K562 (cell line): ENCODE results near the gene UCHL5. TPM values are rescaled to one million over a fixed set of nuclear protein-coding genes. Genes with fewer than 3 reads are reported as not detected.

ENCODE experiments used
- ARNT ChIP-seq, 2 experiments: fragments of 450-650 bp; IDR thresholded peaks; 2 replicates each; pipeline ENCODE4 v1.6.1; 2016; ENCODE audit warnings: mild to moderate bottlenecking in 1 of 2
- BCOR ChIP-seq: fragments of 450-650 bp; IDR thresholded peaks from 2 replicates; pipeline ENCODE4 v1.6.1; 2016
- CBFA2T2 ChIP-seq: fragments of 450-650 bp; conservative IDR thresholded peaks from 2 replicates; pipeline ENCODE4 v1.6.1; 2017; ENCODE audit warnings: mild to moderate bottlenecking
- CREB1 ChIP-seq, 2 experiments: sonication (generic) in 1 of 2; formaldehyde crosslinking in 1 of 2; IDR thresholded peaks; 2 replicates each; pipeline versions ENCODE4 v1.6.1 to v1.8.0; 2012 to 2022; ENCODE audit warnings: inconsistent platforms in 1 of 2, mild to moderate bottlenecking in 1 of 2, missing genetic modification reagents in 1 of 2, moderate library complexity in 1 of 2
- DLX4 ChIP-seq: fragments of 250-450 bp; sonication (Bioruptor Pico); IDR thresholded peaks from 2 replicates; pipeline ENCODE4 v1.6.1; 2021; ENCODE audit warnings: mild to moderate bottlenecking
- FOXO4 ChIP-seq: fragments of 450-650 bp; formaldehyde crosslinking; IDR thresholded peaks from 2 replicates; pipeline ENCODE4 v1.4.0; 2020; ENCODE audit warnings: mild to moderate bottlenecking, moderate library complexity
- KLF10 ChIP-seq: fragments of 250-450 bp; sonication (Bioruptor Pico); IDR thresholded peaks from 2 replicates; pipeline ENCODE4 v1.6.1; 2021; ENCODE audit warnings: matching md5 sums
- KLF6 ChIP-seq: fragments of 250-450 bp; sonication (Bioruptor Pico); IDR thresholded peaks from 2 replicates; pipeline ENCODE4 v1.4.0; 2020; ENCODE audit warnings: mild to moderate bottlenecking, moderate library complexity, borderline replicate concordance
- MEIS2 ChIP-seq: fragments of 450-650 bp; IDR thresholded peaks from 2 replicates; pipeline ENCODE4 v1.6.1; 2014; ENCODE audit warnings: mild to moderate bottlenecking; ENCODE audit not compliant: partially characterized antibody
- MTA3 ChIP-seq: fragments of 450-650 bp; formaldehyde crosslinking; IDR thresholded peaks from 2 replicates; pipeline ENCODE4 v1.6.1; 2017; ENCODE audit warnings: mild to moderate bottlenecking, borderline replicate concordance
- MXI1 ChIP-seq: IDR thresholded peaks from 2 replicates; pipeline ENCODE4 v1.6.1; 2011; ENCODE audit warnings: low read depth, mild to moderate bottlenecking, improper control_type of control experiment, low read length
- OTX1 ChIP-seq: fragments of 450-650 bp; formaldehyde crosslinking; IDR thresholded peaks from 2 replicates; pipeline ENCODE4 v1.4.0; 2022; ENCODE audit warnings: mild to moderate bottlenecking
- POLR3A ChIP-seq: IDR thresholded peaks from 2 replicates; pipeline ENCODE4 v1.6.1; 2011; ENCODE audit warnings: borderline replicate concordance, mild to moderate bottlenecking, moderate library complexity; ENCODE audit not compliant: insufficient read length, insufficient read depth; ENCODE audit errors: extremely low read depth
- PRPF4 ChIP-seq: fragments of 200-400 bp; formaldehyde crosslinking; IDR thresholded peaks from one replicate; pipeline ENCODE4 v1.6.1; 2017; ENCODE audit warnings: low read length, low read depth, mild to moderate bottlenecking; ENCODE audit not compliant: insufficient read depth, poor library complexity, severe bottlenecking
- PYGO2 ChIP-seq: fragments of 450-650 bp; IDR thresholded peaks from 2 replicates; pipeline ENCODE4 v1.6.1; 2016; ENCODE audit warnings: mild to moderate bottlenecking, missing genetic modification characterization, moderate library complexity, missing compliant biosample characterization
- STAT5B ChIP-seq: fragments of 250-450 bp; sonication (Bioruptor Pico); IDR thresholded peaks from 2 replicates; pipeline ENCODE4 v1.8.0; 2021; ENCODE audit warnings: mild to moderate bottlenecking, inconsistent platforms
- TRIM24 ChIP-seq, 2 experiments: fragments of 450-650 bp; IDR thresholded peaks; 2 replicates each; pipeline ENCODE4 v1.6.1; 2016
- ZNF140 ChIP-seq: fragments of 250-450 bp; sonication (Bioruptor Pico); IDR thresholded peaks from 2 replicates; pipeline ENCODE4 v1.8.0; 2021; ENCODE audit warnings: moderate library complexity, mild to moderate bottlenecking, inconsistent platforms
- ZNF282 ChIP-seq: sonication (generic); formaldehyde crosslinking; IDR thresholded peaks from 2 replicates; pipeline ENCODE4 v1.8.1; 2023; ENCODE audit warnings: missing genetic modification reagents
- ZNF41 ChIP-seq: fragments of 250-450 bp; sonication (Bioruptor Pico); conservative IDR thresholded peaks from 2 replicates; pipeline ENCODE4 v1.4.0; 2020; ENCODE audit warnings: mild to moderate bottlenecking
- ZNF76 ChIP-seq: fragments of 250-450 bp; sonication (Bioruptor Pico); IDR thresholded peaks from 2 replicates; pipeline ENCODE4 v1.4.0; 2020; ENCODE audit warnings: mild to moderate bottlenecking, moderate library complexity, borderline replicate concordance
- polyA plus RNA-seq, 8 experiments: library from polyadenylated mRNA; depleted of rRNA in 4 of 8; stranded (reverse) in 5 of 8; unstranded in 3 of 8; fragments of >200 nt; fragmentation: Nextera tagmentation in 2 of 8; fragmentation: Illumina TruSeq in 1 of 8; extraction: Ambion mirVana in 2 of 8; extraction: Trizol in 1 of 8; gene quantifications; 2 replicates each; pipeline versions ENCODE4 v1.2.1 to v1.2.3, GENCODE V29; 2011 to 2014; ENCODE audit warnings: inconsistent platforms in 1 of 8, missing spikeins in 1 of 8
- total RNA-seq, 7 experiments: library from RNA; depleted of rRNA in 6 of 7; stranded (reverse); fragments of >200 nt in 6 of 7; fragmentation: Illumina TruSeq in 2 of 7; extraction: Trizol in 2 of 7; gene quantifications; 2 replicates each; pipeline versions ENCODE4 v1.2.1 to v1.2.3, GENCODE V29; 2011 to 2021; ENCODE audit warnings: low replicate concordance in 1 of 7
- TF ChIP-seq, protein P1 (sequence below): fragments of 450-650 bp; IDR thresholded peaks from 2 replicates; pipeline ENCODE4 v1.6.1; 2016; ENCODE audit warnings: mild to moderate bottlenecking

Gene UCHL5
- total and polyA plus RNA-seq, 9 of the 15 experiments (the other 6 are each of a cell fraction or from before 2014, with no cell fraction given): 61.0 to 206 (median 122) TPM

GRCh38 chr1:193104907-193105820 is 46.0 kb upstream of the UCHL5 start, which contains the start of gene GLRX2 (continued):
- no peak for TF ChIP-seq OTX1 (CRISPR knock-in tag)
- no peak for TF ChIP-seq MEIS2
- no peak for TF ChIP-seq TRIM24 (IDR thresholded peaks at IDR 0.05)
- TF ChIP-seq KLF6 (CRISPR knock-in tag): peak; percentile 30; the same call in 1 of the 2 replicates
- TF ChIP-seq DLX4 (CRISPR knock-in tag): no peak
- no peak; the same call in 1 of the 2 replicates for TF ChIP-seq ZNF76 (CRISPR knock-in tag)
- no peak for TF ChIP-seq POLR3A
- TF ChIP-seq ZNF282: peak; percentile 79; the same call in 1 of the 2 replicates
- no peak for TF ChIP-seq PYGO2 (tag)
- no peak for TF ChIP-seq KLF10
- TF ChIP-seq, protein P1, sequence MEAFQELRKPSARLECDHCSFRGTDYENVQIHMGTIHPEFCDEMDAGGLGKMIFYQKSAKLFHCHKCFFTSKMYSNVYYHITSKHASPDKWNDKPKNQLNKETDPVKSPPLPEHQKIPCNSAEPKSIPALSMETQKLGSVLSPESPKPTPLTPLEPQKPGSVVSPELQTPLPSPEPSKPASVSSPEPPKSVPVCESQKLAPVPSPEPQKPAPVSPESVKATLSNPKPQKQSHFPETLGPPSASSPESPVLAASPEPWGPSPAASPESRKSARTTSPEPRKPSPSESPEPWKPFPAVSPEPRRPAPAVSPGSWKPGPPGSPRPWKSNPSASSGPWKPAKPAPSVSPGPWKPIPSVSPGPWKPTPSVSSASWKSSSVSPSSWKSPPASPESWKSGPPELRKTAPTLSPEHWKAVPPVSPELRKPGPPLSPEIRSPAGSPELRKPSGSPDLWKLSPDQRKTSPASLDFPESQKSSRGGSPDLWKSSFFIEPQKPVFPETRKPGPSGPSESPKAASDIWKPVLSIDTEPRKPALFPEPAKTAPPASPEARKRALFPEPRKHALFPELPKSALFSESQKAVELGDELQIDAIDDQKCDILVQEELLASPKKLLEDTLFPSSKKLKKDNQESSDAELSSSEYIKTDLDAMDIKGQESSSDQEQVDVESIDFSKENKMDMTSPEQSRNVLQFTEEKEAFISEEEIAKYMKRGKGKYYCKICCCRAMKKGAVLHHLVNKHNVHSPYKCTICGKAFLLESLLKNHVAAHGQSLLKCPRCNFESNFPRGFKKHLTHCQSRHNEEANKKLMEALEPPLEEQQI: no peak
- TF ChIP-seq MTA3: peak; percentile 60; the same call in 1 of the 2 replicates
- no peak for TF ChIP-seq FOXO4
- TF ChIP-seq PRPF4: no peak
- no peak for TF ChIP-seq ZNF140 (CRISPR knock-in tag)
- TF ChIP-seq ZNF41 (CRISPR knock-in tag): no peak
- peak; percentile 84 for TF ChIP-seq CREB1 (IDR thresholded peaks at IDR 0.05)
- peak; percentile 72; the same call in 1 of the 2 replicates for TF ChIP-seq CREB1 (CRISPR knock-in tag; IDR thresholded peaks at IDR 0.05)
- TF ChIP-seq BCOR: no peak
- TF ChIP-seq MXI1: 0 out of 2 replicates have a peak, but pooled peaks have one; percentile 78
- TF ChIP-seq CBFA2T2: no peak
- TF ChIP-seq ARNT (IDR thresholded peaks at IDR 0.05): no peak
- TF ChIP-seq STAT5B: no peak
